Stimulated activated CD8-positive, alpha-beta memory T cell treated with anti-CD3 and anti-CD28 coated beads, Interleukin-15, amount 100 ng/mL, for 1 hour (primary cell): ENCODE results near the gene NLRC4.
"Not testable (repeated sequence)": the region's sequence is repeated elsewhere in the genome, so short reads cannot be mapped to it uniquely, and the experiment has no call there.

ENCODE experiments used
- DNase-seq: peaks from one replicate; pipeline ENCODE4 v3.0.0-alpha.2; 2020; ENCODE audit warnings: low read depth

The NLRC4 gene, protein sequence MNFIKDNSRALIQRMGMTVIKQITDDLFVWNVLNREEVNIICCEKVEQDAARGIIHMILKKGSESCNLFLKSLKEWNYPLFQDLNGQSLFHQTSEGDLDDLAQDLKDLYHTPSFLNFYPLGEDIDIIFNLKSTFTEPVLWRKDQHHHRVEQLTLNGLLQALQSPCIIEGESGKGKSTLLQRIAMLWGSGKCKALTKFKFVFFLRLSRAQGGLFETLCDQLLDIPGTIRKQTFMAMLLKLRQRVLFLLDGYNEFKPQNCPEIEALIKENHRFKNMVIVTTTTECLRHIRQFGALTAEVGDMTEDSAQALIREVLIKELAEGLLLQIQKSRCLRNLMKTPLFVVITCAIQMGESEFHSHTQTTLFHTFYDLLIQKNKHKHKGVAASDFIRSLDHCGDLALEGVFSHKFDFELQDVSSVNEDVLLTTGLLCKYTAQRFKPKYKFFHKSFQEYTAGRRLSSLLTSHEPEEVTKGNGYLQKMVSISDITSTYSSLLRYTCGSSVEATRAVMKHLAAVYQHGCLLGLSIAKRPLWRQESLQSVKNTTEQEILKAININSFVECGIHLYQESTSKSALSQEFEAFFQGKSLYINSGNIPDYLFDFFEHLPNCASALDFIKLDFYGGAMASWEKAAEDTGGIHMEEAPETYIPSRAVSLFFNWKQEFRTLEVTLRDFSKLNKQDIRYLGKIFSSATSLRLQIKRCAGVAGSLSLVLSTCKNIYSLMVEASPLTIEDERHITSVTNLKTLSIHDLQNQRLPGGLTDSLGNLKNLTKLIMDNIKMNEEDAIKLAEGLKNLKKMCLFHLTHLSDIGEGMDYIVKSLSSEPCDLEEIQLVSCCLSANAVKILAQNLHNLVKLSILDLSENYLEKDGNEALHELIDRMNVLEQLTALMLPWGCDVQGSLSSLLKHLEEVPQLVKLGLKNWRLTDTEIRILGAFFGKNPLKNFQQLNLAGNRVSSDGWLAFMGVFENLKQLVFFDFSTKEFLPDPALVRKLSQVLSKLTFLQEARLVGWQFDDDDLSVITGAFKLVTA

DNA sequence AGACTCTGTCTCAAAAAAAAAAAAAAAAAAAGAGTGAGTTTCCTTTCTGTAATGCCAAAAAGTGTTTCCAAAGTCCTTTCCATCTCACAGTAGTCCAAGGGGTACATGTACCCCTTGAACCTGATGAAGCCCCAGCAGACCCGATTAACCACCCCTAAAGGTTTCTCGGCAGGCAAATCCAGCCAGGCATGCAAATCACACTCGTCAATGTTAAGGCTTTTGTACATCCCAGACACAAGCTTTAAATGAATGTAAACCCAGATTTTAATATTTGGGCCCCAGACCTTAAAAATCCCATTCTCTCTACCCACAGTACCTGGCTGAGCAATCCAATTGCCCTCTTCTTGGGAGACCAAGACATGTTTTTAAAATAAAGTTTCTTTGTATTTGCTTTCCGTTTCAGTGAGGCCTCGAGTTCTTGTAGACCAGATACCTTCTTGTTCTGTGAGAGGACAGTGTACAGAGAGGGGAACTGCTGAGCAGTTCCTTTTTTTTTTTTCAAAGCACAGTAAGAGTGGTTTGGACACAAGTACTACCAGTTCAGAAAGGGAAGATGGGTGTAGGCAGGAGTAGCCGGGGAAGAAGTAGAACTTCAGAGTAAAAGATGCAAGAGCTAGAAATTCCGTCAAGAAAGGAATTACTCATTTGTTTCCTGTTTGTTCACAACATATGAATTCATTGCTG, at the start of gene NLRC4:
Gene NLRC4, minus strand, starts transcription at position 465 of the 684 bp plus-strand sequence. CDS start 8,111 bp downstream, outside the sequence.
- DNase-seq, result no peak

DNA sequence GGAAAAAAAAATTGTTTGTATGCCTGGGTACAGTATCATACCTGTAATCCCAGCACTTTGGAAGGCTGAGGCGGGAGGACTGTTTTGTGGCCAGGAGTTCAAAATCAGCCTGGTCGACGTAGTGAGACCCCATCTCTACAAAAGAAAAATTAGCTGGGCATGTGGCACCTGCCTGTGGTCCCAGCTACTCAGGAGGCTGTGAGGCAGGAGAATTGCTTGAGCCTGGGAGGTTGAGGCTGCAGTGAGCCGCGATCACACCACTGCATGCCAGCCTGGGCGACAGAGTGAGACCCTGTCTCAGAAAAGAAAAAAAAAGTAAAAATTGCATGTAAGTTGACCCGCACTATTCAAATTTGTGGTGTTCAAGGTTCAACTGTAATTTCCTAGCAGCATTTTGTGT, 45.9 kb upstream of the NLRC4 start:
- DNase-seq, result no peak

DNA sequence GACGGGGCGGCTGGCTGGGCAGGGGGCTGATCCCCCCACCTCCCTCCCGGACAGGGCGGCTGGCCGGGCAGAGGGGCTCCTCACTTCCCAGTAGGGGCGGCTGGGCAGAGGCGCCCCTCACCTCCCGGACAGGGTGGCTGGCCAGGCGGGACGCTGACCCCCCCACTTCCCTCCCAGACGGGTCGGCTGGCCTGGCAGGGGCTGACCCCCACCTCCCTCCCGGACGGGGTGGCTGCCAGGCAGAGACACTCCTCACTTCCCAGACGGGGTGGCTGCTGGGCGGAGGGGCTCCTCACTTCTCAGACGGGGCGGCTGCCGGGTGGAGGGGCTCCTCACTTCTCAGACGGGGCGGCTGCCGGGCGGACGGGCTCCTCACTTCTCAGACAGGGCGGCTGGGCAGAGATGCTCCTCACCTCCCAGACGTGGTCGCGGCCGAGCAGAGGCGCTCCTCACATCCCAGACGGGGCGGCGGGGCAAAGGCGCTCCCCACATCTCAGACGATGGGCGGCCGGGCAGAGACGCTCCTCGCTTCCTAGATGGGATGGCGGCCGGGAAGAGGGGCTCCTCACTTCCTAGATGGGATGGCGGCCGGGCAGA, 29.4 kb upstream of the NLRC4 start:
- DNase-seq, result not testable (repeated sequence)

DNA sequence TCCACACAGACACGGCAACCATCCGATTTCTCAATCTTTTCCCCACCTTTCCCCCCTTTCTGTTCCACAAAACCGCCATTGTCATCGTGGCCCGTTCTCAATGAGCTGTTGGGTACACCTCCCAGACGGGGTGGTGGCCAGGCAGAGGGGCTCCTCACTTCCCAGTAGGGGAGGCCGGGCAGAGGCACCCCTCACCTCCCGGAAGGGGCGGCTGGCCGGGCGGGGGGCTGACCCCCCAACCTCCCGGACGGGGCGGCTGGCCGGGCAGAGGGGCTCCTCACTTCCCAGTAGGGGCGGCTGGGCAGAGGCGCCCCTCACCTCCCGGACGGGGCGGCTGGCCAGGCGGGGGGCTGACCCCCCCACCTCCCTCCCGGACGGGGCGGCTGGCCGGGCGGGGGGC, 28.8 kb upstream of the NLRC4 start:
- not testable (repeated sequence) for DNase-seq

DNA sequence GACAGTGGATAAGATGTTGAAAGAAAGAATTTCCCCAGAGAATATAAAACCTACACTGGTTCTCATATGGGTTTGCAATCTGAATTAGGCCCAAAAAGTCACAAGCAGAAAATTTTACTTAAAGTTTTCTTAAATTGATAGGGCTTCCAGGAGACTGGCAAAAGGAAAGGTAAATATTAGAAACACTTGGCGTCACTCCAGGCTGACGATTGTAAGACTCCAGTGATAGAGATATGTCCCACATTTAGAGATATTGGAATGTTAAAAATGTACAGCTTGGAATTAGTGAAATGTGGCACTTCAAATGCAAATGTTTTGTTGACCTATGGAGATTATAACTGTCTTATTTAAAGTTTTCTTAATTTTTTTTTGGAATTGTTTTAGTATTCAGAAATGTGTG, 27.1 kb upstream of the NLRC4 start:
- DNase-seq, result no peak

DNA sequence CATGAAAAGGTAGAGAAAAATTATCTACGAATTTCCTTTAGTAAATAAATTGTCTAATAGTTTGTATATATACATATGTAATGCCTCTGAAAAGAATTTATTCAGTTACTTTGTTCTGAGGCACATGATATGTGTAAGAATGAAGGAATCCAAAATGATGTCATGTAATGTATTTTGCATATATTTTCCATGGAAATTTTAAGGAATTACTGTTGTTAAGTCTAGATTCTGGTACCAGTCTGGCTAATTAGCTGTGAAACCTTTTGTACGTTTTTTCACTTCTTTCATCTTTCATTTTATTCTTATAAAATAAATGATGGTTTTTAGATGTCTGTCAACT, 25.3 kb upstream of the NLRC4 start:
- DNase-seq, result no peak

DNA sequence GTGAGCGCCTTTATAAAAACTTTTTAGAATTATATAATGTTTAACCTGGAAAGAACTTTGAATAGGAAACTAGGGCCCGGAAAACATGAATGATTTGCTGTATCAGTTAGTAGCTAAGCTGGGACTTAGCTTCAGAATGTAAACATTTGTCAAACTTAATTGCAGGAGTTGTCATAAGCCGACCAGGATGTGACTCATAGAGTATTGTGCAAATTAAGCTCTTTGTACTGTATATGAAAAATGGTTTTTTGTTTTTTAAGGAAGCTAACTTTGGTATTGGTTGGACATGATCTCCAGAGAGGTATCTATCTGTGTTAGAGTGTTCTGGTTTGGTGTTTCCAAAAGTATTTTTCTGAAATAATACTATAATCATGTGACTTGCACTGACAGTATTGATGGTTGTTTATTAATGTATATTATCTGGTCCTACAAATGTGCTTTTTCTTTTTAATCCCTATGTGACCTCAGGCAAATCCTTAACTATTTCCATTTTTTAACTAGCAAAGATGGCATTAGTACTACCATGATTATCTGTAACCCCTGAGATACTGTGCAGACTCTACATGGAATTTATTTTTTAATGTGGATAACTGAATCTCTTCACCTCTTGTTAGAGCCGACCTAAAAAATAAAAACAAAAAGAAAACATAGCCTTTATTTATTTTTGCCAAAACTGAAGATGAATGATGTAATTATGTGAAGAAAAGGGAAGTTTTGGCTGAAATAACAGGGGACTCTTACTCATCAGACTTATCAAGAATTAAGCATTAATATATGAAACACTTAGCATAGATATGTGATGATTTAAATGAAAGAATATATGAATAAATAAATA, 24.7 kb upstream of the NLRC4 start:
- no peak for DNase-seq

DNA sequence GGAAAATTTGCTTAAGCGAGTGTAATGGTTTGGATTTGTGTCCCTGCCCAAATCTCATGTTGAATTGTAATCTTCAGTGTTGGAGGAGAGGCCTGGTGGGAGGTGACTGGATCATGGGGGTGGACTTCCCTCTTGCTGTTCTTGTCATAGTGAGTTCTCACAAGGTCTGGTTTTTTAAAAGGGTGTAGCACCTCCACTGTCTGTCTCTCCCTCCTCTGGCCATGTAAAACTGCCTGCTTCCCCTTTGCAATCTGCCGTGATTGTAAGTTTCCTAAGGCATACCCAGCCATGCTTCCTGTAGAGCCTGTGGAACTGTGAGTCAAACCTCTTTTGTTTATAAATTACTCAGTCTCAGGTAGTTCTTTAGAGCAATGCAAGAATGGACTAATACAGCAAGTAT, 19.6 kb upstream of the NLRC4 start:
- DNase-seq, result no peak

DNA sequence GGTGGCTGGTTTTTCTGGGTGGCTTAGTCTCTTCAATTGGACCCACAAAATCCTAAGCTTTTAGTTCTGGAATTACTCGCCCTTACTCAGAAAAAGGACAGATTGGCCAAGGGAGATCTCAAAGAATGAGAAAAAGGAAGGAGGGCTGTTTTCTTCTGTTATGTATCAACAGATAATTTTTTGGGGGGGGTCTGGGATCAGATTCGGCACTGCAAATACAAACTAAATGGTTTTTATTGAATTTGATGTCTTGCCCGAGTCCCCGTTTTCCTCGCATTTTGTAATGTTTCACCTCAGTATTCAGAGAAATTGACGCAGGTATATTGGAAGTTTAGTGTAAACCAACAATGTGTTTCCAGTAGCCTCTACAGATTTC, 13.8 kb upstream of the NLRC4 start:
- no peak for DNase-seq

DNA sequence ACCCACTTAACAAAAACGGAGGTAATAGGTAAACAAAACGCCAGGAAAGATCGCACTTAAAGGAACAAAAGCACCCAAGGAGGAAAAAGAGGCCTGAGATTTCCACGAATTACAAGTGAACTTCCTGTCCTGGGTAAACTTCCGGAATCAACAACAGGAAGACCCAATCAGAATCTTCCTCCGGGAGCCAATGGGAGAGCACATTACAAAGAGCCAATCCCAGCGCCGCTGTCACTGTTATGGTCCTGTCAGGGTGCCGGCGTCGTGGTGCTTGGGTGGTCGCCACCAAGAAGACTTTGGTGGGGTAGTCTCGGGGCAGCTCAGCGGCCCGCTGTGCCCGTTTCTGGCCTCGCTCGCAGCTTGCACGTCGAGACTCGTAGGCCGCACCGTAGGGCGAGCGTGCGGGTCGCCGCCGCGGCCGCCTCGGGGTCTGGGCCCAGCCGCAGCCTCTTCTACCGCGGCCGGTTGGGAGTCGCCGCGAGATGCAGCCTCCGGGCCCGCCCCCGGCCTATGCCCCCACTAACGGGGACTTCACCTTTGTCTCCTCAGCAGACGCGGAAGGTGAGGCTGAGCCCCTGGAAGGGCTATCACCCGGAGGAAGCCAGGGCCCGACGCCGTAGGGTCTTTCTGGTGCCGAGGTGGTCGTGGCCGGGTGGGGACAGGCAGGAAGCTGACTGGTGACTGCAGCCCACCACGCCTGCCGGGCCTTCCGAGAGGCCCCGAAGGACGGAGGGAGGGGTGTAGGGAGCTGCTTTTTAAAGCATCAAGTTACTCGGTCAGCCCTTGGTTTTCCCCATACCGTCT, 13.2 kb upstream of the NLRC4 start, which contains the start of gene YIPF4:
Gene YIPF4, plus strand, starts transcription at position 231 of the 804 bp plus-strand sequence. Its CDS starts 252 bp downstream, at position 483.
- DNase-seq, result peak; percentile 82

DNA sequence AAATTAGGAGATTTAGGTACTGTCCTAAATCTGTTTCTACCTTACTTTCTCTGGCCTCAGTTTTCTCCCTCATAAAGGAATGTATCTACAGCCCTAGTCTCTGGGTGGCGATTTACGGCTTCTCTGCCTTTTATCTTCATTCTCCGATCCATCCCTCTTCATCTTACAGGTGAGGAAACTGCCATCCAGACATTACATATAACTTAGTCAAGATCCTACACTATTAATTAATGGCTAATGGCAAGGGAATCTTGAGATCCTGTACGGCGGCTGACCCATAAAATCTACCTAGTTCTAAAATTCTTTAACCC, 12.6 kb upstream of the NLRC4 start:
- no peak for DNase-seq

DNA sequence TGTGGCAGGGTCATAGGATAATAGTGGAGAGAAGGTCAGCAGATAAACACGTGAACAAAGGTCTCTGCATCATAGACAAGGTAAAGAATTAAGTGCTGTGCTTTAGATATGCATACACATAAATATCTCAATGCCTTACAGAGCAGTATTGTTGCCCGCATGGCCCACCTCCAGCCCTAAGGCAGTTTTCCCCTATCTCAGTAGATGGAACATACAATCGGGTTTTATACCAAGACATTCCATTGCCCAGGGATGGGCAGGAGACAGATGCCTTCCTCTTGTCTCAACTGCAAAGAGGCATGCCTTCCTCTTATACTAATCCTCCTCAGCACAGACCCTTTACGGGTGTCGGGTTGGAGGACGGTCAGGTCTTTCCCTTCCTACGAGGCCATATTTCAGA, 11.1 kb upstream of the NLRC4 start:
- DNase-seq, result not testable (repeated sequence)

DNA sequence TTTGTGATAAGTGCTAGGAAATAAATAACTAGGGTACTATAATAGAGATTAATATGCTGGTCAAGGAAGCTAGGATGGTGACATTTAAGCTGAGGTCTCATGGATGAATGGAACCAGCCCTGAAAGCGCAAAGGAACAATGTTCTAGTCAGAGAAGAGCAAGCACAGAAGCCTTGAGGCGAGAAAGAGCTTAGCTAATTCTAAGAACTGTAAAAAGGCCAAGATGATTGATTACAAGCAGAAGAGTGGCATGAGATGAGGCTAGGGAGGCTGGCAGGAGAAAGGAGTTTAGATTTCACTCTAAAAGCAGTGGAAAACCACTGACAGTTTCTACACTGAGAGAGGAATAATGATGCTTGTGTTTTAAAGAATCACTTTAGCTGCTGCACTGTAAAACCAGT, 9.6 kb upstream of the NLRC4 start:
- no peak for DNase-seq

DNA sequence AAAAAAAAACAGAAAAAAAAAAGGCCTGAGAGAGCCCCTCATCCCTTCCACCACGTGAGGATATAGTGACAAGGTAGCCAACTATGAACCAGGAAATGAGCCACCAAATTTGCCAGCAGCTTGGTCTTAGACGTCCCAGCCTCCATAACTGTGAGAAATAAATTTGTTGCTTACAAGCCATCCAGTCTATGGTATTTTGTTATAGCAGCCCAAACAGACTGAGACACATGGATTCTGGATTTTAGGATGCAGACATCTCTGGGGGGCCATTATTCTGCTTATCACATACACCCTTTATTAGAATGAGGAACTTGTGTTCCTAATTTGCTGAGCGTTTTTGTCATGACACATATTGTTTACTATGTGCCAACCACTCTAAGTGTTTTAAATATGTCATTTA, 7.6 kb upstream of the NLRC4 start:
- no peak for DNase-seq

DNA sequence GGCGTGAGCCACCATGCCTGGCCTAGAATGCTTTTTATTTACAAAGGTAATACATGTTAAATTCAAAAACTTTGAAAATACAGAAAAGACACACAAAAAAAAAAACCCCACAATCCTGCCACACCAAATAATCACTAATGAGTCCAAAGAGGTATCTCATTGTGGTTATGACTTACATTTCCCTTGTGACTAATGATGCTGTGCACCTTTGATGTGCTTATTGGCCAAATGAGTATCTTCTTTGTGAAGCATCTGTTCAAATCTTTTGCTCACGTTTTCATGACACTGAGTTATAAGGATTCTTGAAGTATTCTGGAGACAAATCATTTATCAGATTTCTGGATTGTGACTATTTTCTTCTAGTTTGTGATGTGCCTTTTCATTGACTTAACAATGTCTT, 6.4 kb upstream of the NLRC4 start:
- DNase-seq, result no peak

DNA sequence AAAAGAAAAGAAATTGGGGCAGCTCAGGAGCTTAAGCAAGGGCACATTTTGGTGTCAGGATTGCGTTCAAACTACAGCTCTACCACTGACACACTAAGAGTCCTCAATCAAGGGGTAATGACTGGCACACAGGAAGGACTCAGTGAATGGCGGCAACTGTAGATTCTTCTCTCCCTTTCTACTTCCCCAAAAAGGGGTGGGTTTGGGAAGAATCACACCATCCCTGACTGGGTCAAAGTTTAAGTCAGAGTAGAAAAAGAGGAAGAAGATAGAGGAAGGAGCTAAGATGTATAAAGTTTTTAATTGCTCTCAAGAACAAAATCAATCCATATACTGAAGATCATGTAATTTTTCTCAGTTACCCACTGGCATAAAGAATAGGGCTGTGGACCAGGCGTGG, 2.6 kb downstream of the NLRC4 start:
- DNase-seq, result no peak

DNA sequence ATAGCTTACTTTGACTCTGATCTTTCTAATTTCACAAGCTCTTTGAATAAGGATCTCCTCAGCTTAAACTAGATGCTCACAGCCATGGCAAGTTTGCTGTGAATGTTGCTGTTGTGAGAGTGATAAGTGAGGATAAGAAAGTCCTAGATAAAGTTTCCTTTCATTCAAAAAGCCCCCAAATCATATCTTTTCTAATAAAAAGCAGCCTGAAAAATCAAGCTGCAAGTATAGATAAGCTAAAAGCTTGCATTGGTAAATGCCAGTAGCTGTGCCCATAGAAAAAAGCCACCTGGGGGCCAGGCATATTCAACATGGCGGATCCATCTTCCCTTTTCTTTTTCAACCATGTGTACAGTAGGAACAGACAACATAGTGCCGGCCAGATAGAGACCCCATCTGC, 4.3 kb downstream of the NLRC4 start:
- DNase-seq, result no peak

DNA sequence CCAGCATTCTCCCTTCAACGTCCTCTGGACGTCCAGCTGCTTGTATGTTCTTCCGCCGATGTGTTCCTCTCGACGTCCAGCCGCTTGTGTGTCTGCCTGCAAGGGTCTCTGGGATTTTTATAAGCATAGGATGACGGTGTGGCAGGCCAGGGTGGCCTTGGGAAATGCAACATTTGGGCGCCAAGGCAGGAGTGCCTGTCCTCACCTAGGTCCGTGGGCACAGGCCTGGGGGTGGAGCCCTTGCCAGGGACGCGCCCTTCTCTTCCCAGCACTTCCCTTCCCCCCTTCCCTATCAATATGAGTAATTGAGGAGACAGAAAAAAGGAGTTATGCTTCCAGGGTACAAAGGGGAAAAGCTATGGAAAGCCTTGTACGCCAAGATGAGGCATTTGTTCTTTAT, 6.4 kb downstream of the NLRC4 start:
- DNase-seq, result no peak

DNA sequence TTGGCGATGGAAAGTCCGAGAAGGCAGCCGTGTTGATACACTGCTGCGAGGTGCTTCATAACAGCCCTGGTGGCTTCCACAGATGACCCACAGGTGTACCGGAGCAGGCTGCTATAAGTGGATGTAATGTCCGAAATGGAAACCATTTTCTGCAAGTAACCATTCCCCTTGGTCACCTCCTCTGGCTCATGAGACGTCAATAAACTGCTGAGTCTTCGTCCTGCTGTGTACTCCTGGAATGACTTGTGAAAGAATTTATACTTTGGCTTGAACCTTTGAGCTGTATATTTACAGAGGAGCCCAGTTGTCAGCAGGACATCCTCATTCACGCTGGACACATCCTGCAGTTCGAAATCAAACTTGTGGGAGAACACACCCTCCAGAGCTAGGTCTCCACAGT, 14.4 kb downstream of the NLRC4 start:
- DNase-seq, result no peak

DNA sequence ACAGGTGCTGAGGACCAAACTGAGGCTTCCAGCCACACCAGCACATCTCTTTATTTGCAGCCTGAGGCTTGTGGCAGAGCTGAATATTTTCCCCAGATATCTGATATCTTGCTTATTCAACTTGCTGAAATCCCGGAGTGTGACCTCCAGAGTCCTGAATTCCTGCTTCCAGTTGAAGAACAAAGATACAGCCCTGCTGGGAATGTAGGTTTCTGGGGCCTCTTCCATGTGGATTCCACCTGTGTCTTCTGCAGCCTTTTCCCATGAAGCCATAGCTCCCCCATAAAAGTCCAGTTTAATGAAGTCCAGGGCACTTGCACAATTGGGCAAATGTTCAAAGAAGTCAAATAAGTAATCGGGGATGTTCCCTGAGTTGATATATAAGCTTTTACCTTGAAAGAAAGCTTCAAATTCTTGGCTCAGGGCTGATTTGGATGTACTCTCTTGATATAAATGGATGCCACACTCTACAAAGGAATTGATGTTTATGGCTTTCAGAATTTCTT, 14.9 kb downstream of the NLRC4 start:
- no peak for DNase-seq
